BLaER1 (cell line): Measurements from ENCODE around the gene PTPRD.

Experiments used
- H3K27ac ChIP-seq: shearing (Covaris generic); formaldehyde crosslinking; 2 replicates; pipeline ENCODE4 v1.8.1; 2022
- H3K27me3 ChIP-seq: shearing (Covaris generic); formaldehyde crosslinking; 2 replicates; pipeline ENCODE4 v1.8.1; 2022
- H3K36me3 ChIP-seq: shearing (Covaris generic); formaldehyde crosslinking; 2 replicates; pipeline ENCODE4 v1.8.1; 2022
- H3K4me1 ChIP-seq: shearing (Covaris generic); formaldehyde crosslinking; 2 replicates; pipeline ENCODE4 v1.8.1; 2022
- H3K4me2 ChIP-seq: shearing (Covaris generic); formaldehyde crosslinking; 2 replicates; pipeline ENCODE4 v1.8.1; 2022
- H3K4me3 ChIP-seq: shearing (Covaris generic); formaldehyde crosslinking; 2 replicates; pipeline ENCODE4 v1.8.1; 2022
- H3K9ac ChIP-seq: shearing (Covaris generic); formaldehyde crosslinking; 2 replicates; pipeline ENCODE4 v1.8.1; 2022
- H3K9me3 ChIP-seq: shearing (Covaris generic); formaldehyde crosslinking; 2 replicates; pipeline ENCODE4 v1.8.1; 2022
- H4K20me1 ChIP-seq: shearing (Covaris generic); formaldehyde crosslinking; 2 replicates; pipeline ENCODE4 v1.8.1; 2022
- Cebpa-rat ChIP-seq: shearing (Covaris generic); IDR thresholded peaks from 2 replicates; pipeline ENCODE4 v1.8.1; 2022

The PTPRD gene

DNA sequence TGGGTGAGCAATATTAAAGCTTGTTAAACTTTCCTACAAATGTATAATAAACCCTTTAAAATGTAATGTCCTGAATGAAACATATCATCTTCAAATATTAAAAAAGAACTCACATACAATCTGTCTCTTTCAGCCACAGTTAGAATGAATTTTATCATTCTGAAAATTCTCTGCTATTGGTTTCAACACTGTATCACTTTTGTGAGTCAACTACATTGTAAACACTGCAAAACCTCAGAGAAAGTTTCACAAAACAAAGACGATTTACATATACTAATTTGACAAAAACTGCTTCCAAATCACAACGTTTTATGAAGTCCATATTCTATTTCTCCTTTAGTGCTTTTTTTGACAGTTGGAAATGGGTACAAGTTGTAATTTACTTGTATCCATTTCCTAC, 1781.2 kb downstream of the PTPRD start:
- Histone ChIP-seq H3K4me2 (no peak overlapping the region), H3K4me1 (no peaks in the 10 kb centered on the region), H4K20me1 (no peaks in the 10 kb centered on the region), H3K27me3 (no peaks in the 10 kb centered on the region), H3K27ac (no peak overlapping the region), H3K36me3 (no peaks in the 10 kb centered on the region), H3K4me3 (no peak overlapping the region), H3K9me3 (no peaks in the 10 kb centered on the region), H3K9ac (no peak overlapping the region)
- TF ChIP-seq Cebpa-rat: no peak

DNA sequence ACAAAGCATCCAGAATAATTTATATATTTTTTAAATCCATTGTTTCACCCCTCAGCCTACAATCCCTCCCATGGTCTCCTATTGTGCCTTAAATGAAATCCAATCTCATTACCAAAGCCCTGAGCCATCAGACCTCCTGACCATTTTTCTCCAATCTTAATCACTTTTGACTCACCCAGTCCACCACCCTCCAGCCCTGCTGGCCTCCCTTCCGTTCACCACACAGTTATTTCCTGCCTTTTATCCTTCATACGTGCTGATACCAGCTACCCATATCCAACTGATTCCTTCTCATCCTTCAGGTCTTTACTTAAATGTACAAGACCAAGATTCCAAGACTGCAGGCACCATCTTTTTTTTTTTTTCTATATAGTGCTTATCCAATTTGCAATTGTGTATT, 1786.5 kb downstream of the PTPRD start:
- Histone ChIP-seq H3K4me2 (no peak overlapping the region), H3K27me3 (no peaks in the 10 kb centered on the region), H3K36me3 (no peaks in the 10 kb centered on the region), H3K4me3 (no peak overlapping the region), H3K9ac (no peak overlapping the region), H3K9me3 (no peaks in the 10 kb centered on the region), H3K4me1 (no peaks in the 10 kb centered on the region), H4K20me1 (no peaks in the 10 kb centered on the region), H3K27ac (no peak overlapping the region)
- no peak for TF ChIP-seq Cebpa-rat

DNA sequence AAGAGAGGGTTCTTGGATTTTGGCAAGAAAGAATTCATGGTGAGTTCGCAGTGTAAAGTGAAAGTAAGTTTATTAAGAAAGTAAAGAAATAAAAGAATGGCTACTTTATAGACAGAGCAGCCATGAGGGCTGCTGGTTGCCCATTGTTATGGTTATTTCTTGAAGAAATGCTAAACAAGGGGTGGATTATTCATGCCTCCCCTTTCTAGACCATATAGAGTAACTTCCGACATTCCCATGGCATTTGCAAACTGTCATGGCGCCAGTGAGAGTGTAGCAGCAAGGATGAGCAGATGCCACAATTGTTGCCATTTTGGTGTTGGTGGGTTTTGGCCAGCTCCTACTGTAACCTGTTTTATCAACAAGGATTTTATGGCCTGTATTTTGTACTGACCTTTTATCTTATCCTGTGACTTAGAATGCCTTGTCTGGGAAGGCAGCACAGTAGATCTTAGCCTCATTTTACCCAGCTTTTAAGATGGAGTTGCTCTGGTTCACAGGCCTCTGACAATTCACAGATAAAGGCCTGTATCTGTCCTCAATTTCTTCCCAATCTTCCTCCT, 1787.1 kb downstream of the PTPRD start:
- no peaks in the 10 kb centered on the region for H3K27me3 ChIP-seq
- no peaks in the 10 kb centered on the region for H3K4me1 ChIP-seq
- no peak overlapping the region for H3K27ac ChIP-seq
- H3K9ac ChIP-seq: no peak overlapping the region
- TF ChIP-seq Cebpa-rat: no peak
- H4K20me1 ChIP-seq: no peaks in the 10 kb centered on the region
- H3K36me3 ChIP-seq: no peaks in the 10 kb centered on the region
- H3K9me3 ChIP-seq: no peaks in the 10 kb centered on the region
- no peak overlapping the region for H3K4me3 ChIP-seq
- H3K4me2 ChIP-seq: no peak overlapping the region

GRCh38 chr9:8823131-8823895, 1789.5 kb downstream of the PTPRD start:
- Histone ChIP-seq H4K20me1 (no peaks in the 10 kb centered on the region), H3K4me3 (no peak overlapping the region), H3K4me2 (no peak overlapping the region), H3K4me1 (no peaks in the 10 kb centered on the region), H3K36me3 (no peaks in the 10 kb centered on the region), H3K9ac (no peak overlapping the region), H3K27ac (no peak overlapping the region), H3K9me3 (no peaks in the 10 kb centered on the region), H3K27me3 (no peaks in the 10 kb centered on the region)
- no peak for TF ChIP-seq Cebpa-rat

DNA sequence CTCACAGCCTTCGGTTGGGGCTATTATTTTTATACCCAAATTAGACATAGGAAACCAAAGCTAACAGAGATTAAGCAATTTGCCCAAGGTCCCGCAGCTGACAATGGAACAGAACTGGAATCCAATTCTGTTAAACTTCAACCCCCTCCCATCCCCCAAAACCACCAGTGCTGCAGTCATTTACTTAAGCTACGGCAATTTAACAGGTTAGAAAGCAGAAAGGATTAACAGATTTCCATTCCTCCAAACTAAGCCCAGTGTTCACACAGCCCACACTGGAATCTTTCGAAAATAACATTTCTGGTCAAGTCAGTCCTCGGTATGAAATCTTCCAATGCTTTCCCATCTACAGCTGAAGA, 1790.2 kb downstream of the PTPRD start:
- no peaks in the 10 kb centered on the region for H3K36me3 ChIP-seq
- no peak overlapping the region for H3K4me3 ChIP-seq
- no peak overlapping the region for H3K4me2 ChIP-seq
- TF ChIP-seq Cebpa-rat: no peak
- no peaks in the 10 kb centered on the region for H3K27me3 ChIP-seq
- H3K27ac ChIP-seq: no peak overlapping the region
- no peaks in the 10 kb centered on the region for H4K20me1 ChIP-seq
- no peaks in the 10 kb centered on the region for H3K9me3 ChIP-seq
- H3K4me1 ChIP-seq: no peaks in the 10 kb centered on the region
- H3K9ac ChIP-seq: no peak overlapping the region

DNA sequence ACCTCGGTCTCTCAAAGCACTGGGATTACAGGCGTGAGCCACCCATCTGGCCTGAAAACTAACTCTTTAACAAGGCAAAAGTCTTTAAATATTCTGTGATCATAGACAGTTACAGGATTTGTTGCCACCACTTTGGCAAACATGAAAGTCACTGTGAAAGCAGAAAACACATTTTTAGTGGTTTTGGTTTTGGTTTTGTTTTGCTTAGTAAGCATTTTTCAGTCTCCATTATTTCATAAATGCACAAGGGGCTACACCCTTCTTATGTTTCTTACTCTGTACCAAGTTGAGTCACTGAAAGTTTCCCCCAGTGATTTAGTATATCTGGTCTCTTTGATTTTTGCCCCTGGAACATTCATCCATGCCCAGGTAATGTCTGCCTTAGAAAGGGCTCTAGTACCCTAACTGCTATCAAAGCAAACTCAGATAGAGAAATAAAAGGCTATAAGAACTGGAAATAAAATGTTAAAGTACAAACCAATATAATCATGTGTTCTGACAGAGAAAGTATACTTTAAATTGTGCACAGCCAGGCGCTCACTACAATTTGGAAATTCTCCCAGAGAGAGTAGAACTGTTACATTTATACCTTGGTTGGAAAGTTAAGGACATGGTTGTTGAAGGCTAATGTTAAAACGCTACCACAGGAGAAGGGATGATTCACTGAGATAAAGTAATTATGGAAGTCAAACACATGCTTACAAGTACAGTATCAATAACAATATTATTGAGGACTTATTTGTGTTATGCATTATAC, 1790.7 kb downstream of the PTPRD start:
- Histone ChIP-seq H3K9ac (no peak overlapping the region), H3K4me1 (no peaks in the 10 kb centered on the region)

DNA sequence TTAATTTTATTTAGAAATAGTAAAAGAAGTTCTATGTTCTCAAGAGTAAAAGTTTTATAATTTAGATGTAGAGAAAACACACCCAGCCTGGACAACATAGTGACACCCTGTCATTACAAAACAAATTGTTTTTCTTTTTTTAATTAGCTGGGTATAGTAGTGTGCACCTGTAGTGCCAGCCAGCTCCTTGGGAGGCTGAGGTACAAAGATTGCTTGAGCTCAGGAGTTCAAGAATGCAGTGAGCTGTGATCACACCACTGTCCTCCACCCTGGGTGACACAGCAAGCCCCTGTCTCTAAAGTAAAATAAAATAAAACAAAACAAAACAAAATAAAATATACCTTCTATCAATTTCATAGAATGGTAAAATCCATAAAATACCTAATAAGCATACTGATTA, 1795.5 kb downstream of the PTPRD start:
- Histone ChIP-seq H3K9me3 (no peaks in the 10 kb centered on the region), H3K27me3 (no peaks in the 10 kb centered on the region), H3K27ac (no peak overlapping the region), H3K36me3 (no peaks in the 10 kb centered on the region), H3K9ac (no peak overlapping the region), H3K4me1 (peaks cover 9% of the 10 kb centered on the region), H3K4me3 (no peak overlapping the region), H4K20me1 (no peaks in the 10 kb centered on the region), H3K4me2 (no peak overlapping the region)
- no peak for TF ChIP-seq Cebpa-rat

More for the DNA sequence above, 1790.7 kb downstream of the PTPRD start:
- no peaks in the 10 kb centered on the region for H3K36me3 ChIP-seq
- H3K4me2 ChIP-seq: no peak overlapping the region
- no peak for TF ChIP-seq Cebpa-rat
- H3K27ac ChIP-seq: no peak overlapping the region
- no peak overlapping the region for H3K4me3 ChIP-seq
- no peaks in the 10 kb centered on the region for H3K9me3 ChIP-seq
- H4K20me1 ChIP-seq: no peaks in the 10 kb centered on the region
- H3K27me3 ChIP-seq: no peaks in the 10 kb centered on the region

DNA sequence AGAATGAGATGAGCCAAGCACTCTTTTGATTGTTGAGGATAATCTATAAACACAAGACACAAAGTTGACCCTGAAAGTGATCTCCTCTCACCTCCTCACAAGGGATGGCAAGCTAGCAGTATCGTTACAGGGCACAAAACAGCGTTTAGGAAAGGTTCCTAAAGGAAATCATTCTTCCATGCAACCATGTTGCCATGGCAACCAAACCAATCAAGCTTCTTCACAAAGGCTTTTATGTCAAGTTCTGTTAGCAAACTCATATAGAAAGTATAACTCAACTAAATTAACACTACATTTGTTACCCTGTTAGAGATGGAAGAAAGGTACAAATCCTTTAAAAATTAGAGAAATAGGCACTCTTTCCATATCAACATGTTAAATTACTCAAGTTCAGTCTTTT, 1796.4 kb downstream of the PTPRD start:
- no peaks in the 10 kb centered on the region for H3K36me3 ChIP-seq
- peaks cover 9% of the 10 kb centered on the region for H3K4me1 ChIP-seq
- no peak for TF ChIP-seq Cebpa-rat
- no peak overlapping the region for H3K9ac ChIP-seq
- H3K4me2 ChIP-seq: peak overlapping the region; percentile 20
- H4K20me1 ChIP-seq: no peaks in the 10 kb centered on the region
- no peak overlapping the region for H3K27ac ChIP-seq
- no peaks in the 10 kb centered on the region for H3K9me3 ChIP-seq
- H3K4me3 ChIP-seq: no peak overlapping the region
- H3K27me3 ChIP-seq: no peaks in the 10 kb centered on the region

- no peak overlapping the region for H3K9ac ChIP-seq
- no peaks in the 10 kb centered on the region for H3K36me3 ChIP-seq
- H3K4me1 ChIP-seq: peaks cover 9% of the 10 kb centered on the region
- no peak overlapping the region for H3K4me2 ChIP-seq
- no peaks in the 10 kb centered on the region for H3K9me3 ChIP-seq
- no peaks in the 10 kb centered on the region for H3K27me3 ChIP-seq
- TF ChIP-seq Cebpa-rat: no peak
- H3K27ac ChIP-seq: no peak overlapping the region
- H4K20me1 ChIP-seq: no peaks in the 10 kb centered on the region
- no peak overlapping the region for H3K4me3 ChIP-seq
Observed at GRCh38 chr9:8815931-8816330, 1796.9 kb downstream of the PTPRD start.

DNA sequence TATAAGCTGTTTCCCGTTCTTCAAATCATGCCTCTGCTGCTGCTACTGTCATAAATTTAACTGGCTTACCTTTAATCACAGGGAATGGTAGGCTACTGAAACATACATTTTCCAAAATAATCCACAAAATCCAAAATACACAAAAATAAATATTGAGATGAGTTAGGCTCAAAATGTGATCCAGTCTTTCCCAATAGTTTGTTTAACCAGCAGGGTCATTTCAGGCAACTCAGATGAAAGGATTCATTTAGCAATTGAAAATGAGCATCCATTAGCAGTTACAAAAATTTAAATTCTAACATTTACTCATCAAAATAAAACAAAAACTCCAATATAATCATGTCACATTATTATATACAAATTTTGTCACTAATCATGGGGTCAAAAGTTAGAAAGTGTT, 1797.6 kb downstream of the PTPRD start:
- H3K27ac ChIP-seq: no peak overlapping the region
- H3K4me2 ChIP-seq: no peak overlapping the region
- H3K4me3 ChIP-seq: no peak overlapping the region
- no peaks in the 10 kb centered on the region for H3K36me3 ChIP-seq
- no peak overlapping the region for H3K9ac ChIP-seq
- no peaks in the 10 kb centered on the region for H3K27me3 ChIP-seq
- H4K20me1 ChIP-seq: no peaks in the 10 kb centered on the region
- H3K9me3 ChIP-seq: no peaks in the 10 kb centered on the region
- TF ChIP-seq Cebpa-rat: no peak
- peaks cover 9% of the 10 kb centered on the region for H3K4me1 ChIP-seq
